GM12878 (cell line): ENCODE measurements around the gene SPATA24. TPM values are rescaled to one million over a fixed set of nuclear protein-coding genes. Genes with fewer than 3 reads are reported as not detected.

Source experiments
- ATAC-seq: fragments of 200-7000 bp; cut with Tn5 transposase; 3 replicates; pipeline ENCODE4 v1.9.1; 2020; ENCODE audit warnings: mild to moderate bottlenecking, moderate library complexity
- BruUV-seq: library from RNA; stranded (reverse); fragments of 400-500 nt; replicated peaks from 2 replicates; lab custom pipeline; 2021; lab: Mats Ljungman, UMichigan
- CTCF ChIA-PET: fragments of 300-600 bp; sonication (Branson Sonifier 250); formaldehyde crosslinking; extraction: SDS; loops from one replicate; lab custom pipeline; 2021; ENCODE audit warnings: inconsistent platforms; lab: Yijun Ruan, JAX
- POLR2A ChIA-PET: fragments of 350-600 bp; formaldehyde crosslinking; extraction: SDS; loops from one replicate; lab custom pipeline; 2021; ENCODE audit warnings: inconsistent platforms; lab: Charles Lee
- RAD21 ChIA-PET: fragments of 300-600 bp; sonication (Branson Sonifier 250); formaldehyde crosslinking; loops from one replicate; lab custom pipeline; 2023; ENCODE audit warnings: antibody characterized with exemption; ENCODE audit not compliant: unreplicated experiment; lab: Charles Lee
- SMC1A ChIA-PET: fragments of 300-600 bp; sonication (Branson Sonifier 250); formaldehyde crosslinking; loops from one replicate; lab custom pipeline; 2023; ENCODE audit not compliant: unreplicated experiment, uncharacterized antibody; lab: Charles Lee
- DNase-seq: peaks from one replicate; pipeline ENCODE4 v3.0.0-alpha.2; 2011; ENCODE audit warnings: low read depth, low spot score
- FAIRE-seq: peaks from 3 replicates; lab custom pipeline; 2011; peaks lifted over from hg19 to GRCh38; lab: Jason Lieb, UNC
- H2AFZ ChIP-seq: 2 replicates; pipeline ENCODE4 v1.6.0; 2011; ENCODE audit warnings: low read depth, low read length, control low read depth; ENCODE audit not compliant: control insufficient read depth
- H3K27ac ChIP-seq: 2 replicates; pipeline ENCODE4 v1.5.1; 2011; ENCODE audit warnings: control low read depth; ENCODE audit not compliant: control insufficient read depth, insufficient read depth
- H3K27me3 ChIP-seq, 2 experiments: replicated peaks in 1 of 2; 2 replicates each; pipeline versions ENCODE4 v1.6.0 to v1.6.1; 2011; ENCODE audit warnings: low read length in 1 of 2; ENCODE audit not compliant: control insufficient read depth in 2 of 2, insufficient read depth in 2 of 2
- H3K36me3 ChIP-seq, 2 experiments: 2 replicates each; pipeline ENCODE4 v1.5.1; 2011; ENCODE audit warnings: low read length in 1 of 2; ENCODE audit not compliant: control insufficient read depth in 2 of 2, insufficient read depth in 2 of 2
- H3K4me1 ChIP-seq: 2 replicates; pipeline ENCODE4 v1.6.1; 2011; ENCODE audit warnings: mild to moderate bottlenecking, low read length, moderate library complexity, mixed read lengths; ENCODE audit not compliant: control insufficient read depth, insufficient read depth
- H3K4me2 ChIP-seq: 2 replicates; pipeline ENCODE4 v1.6.0; 2011; ENCODE audit warnings: control low read depth; ENCODE audit not compliant: control insufficient read depth, insufficient read depth
- H3K4me3 ChIP-seq: fragments of 200-600 bp; sonication (generic); 2 replicates; pipeline ENCODE4 v1.5.1; 2016
- H3K79me2 ChIP-seq: 2 replicates; pipeline ENCODE4 v1.6.0; 2011; ENCODE audit warnings: low read length; ENCODE audit not compliant: control insufficient read depth, insufficient read depth
- H3K9ac ChIP-seq: 2 replicates; pipeline ENCODE4 v1.8.0; 2011; ENCODE audit warnings: low read length, control low read depth, mixed read lengths; ENCODE audit not compliant: control insufficient read depth, insufficient read depth
- H3K9me3 ChIP-seq: replicated peaks from 3 replicates; pipeline ENCODE4 v1.5.1; 2011; ENCODE audit warnings: mild to moderate bottlenecking, low read length; ENCODE audit not compliant: control insufficient read depth, insufficient read depth
- H4K20me1 ChIP-seq: 2 replicates; pipeline ENCODE4 v1.6.0; 2011; ENCODE audit not compliant: control insufficient read depth, insufficient read depth
- BHLHE40 ChIP-seq, 2 experiments: fragments of 450-650 bp in 1 of 2; IDR thresholded peaks; 2 replicates each; pipeline ENCODE4 v1.6.1; 2011 to 2017; ENCODE audit warnings: low read depth in 2 of 2, borderline replicate concordance in 1 of 2, improper control_type of control experiment in 1 of 2, low read length in 1 of 2, mild to moderate bottlenecking in 1 of 2
- ZNF274 ChIP-seq: IDR thresholded peaks from one replicate; pipeline ENCODE4 v1.8.0; 2011; ENCODE audit not compliant: insufficient read length, insufficient read depth
- WGBS: methylation state at CpG from one replicate; pipeline ENCODE4 v1.1.6; 2016; ENCODE audit warnings: low lambda C conversion rate; ENCODE audit not compliant: insufficient replicate concordance, insufficient coverage; ENCODE audit errors: missing lambda C conversion rate; 5-methylcytosine and 5-hydroxymethylcytosine counted together
- in situ Hi-C: fragments of 300-500 bp; cut with MboI; formaldehyde crosslinking; loops from 9 replicates; pipeline ENCODE4 v1.14.3; 2018; ENCODE audit warnings: mixed read lengths
- intact Hi-C: fragments of 100-400 bp; cut with micrococcal nuclease; formaldehyde crosslinking; loops from one replicate; pipeline ENCODE4 v1.14.2; 2022; ENCODE audit not compliant: unreplicated experiment
- polyA plus RNA-seq, 11 experiments: library from polyadenylated mRNA; depleted of rRNA in 4 of 11; unstranded in 6 of 11; stranded (reverse) in 5 of 11; fragments of >200 nt; fragmentation: Nextera tagmentation in 4 of 11; fragmentation: Illumina TruSeq in 1 of 11; extraction: Ambion mirVana in 4 of 11; extraction: Trizol in 1 of 11; gene quantifications; 1 replicate in 1 of 11; 2 replicates in 10 of 11; pipeline versions ENCODE4 v1.2.1 to v1.2.3, GENCODE V29; 2011 to 2016; ENCODE audit warnings: inconsistent platforms in 2 of 11, missing spikeins in 2 of 11, low read depth in 1 of 11
- total RNA-seq, 4 experiments: library from RNA; depleted of rRNA in 3 of 4; stranded (reverse); fragments of >200 nt in 3 of 4; fragmentation: Illumina TruSeq in 1 of 4; extraction: Trizol in 1 of 4; gene quantifications; 2 replicates each; pipeline versions ENCODE4 v1.2.1 to v1.2.3, GENCODE V29; 2013 to 2021
- TF ChIP-seq, protein P1 (sequence below): fragments of 450-650 bp; formaldehyde crosslinking; IDR thresholded peaks from 2 replicates; pipeline ENCODE4 v1.4.0; 2020; ENCODE audit warnings: mild to moderate bottlenecking, moderate library complexity
- TF ChIP-seq, protein P2 (sequence below): IDR thresholded peaks from 2 replicates; pipeline ENCODE4 v1.6.1; 2011; ENCODE audit warnings: borderline replicate concordance, low read depth, mild to moderate bottlenecking, moderate library complexity, low read length; ENCODE audit not compliant: insufficient read depth, poor library complexity, severe bottlenecking
- TF ChIP-seq, protein P3 (sequence below): IDR thresholded peaks from 2 replicates; pipeline ENCODE4 v1.6.1; 2011; ENCODE audit warnings: low read depth, mild to moderate bottlenecking, low read length, moderate library complexity, borderline replicate concordance; ENCODE audit errors: extremely low read depth
- TF ChIP-seq, protein P4 (sequence below): fragments of 450-650 bp; conservative IDR thresholded peaks from 2 replicates; pipeline ENCODE4 v1.6.1; 2017; ENCODE audit warnings: mild to moderate bottlenecking, moderate library complexity
- TF ChIP-seq, protein P5 (sequence below): fragments of 450-650 bp; IDR thresholded peaks from 2 replicates; pipeline ENCODE4 v1.6.1; 2018; ENCODE audit warnings: mild to moderate bottlenecking, low read depth, moderate library complexity; ENCODE audit not compliant: partially characterized antibody

The SPATA24 gene
- total and polyA plus RNA-seq, 10 of the 15 experiments (the other 5 are each of a cell fraction or from before 2014, with no cell fraction given), result 4.1 to 9.8 (median 7.3) TPM

DNA sequence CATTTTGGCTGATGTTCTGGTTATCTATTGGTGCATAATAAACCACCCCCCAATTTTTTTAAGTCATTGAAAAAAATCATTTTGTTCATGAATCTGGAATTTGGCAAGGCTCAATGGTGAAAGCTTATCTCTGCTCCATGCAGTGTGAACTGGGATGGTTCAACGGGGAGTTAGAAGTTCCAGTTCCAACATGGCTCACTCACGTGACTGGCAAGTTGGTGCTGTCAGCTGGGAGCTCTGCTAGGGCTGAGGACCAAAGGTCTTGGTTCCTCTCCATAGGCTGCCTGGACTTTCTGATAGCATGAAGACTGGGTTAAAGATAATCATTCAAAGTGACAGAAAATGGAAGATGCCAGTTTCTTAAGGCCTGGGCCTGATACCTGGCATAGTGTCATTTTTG, 3.1 kb upstream of the SPATA24 start:
- Histone ChIP-seq H3K4me2 (no peak overlapping the region), H3K27me3 (no peaks in the 10 kb centered on the region), H3K9ac (no peak overlapping the region), H3K79me2 (no peaks in the 10 kb centered on the region), H3K4me3 (no peak overlapping the region), H3K4me1 (peaks cover 24% of the 10 kb centered on the region), H3K36me3 (no peaks in the 10 kb centered on the region), H4K20me1 (no peaks in the 10 kb centered on the region), H2AFZ (no peak overlapping the region), H3K9me3 (no peaks in the 10 kb centered on the region), H3K27ac (no peak overlapping the region)
- intact Hi-C loops (no loop called here), in situ Hi-C loops (no loop called here)
- no peak for DNase-seq
- WGBS, result 53% methylated on average over 2 of the region's 2 CpGs
- CTCF ChIA-PET, result interaction anchor here (0.9 to 3.8 kb wide), 9 partner anchors 9 to 168 kb away, joined by 3 to 39 read pairs (median 6); partner anchors contain the start of gene PROB1
- no peak for FAIRE-seq
- TF ChIP-seq ZNF274 (no peak), BHLHE40 (IDR thresholded peaks at IDR 0.05; ENCODE audit: borderline replicate concordance in 1 of 2, low read depth in 2 of 2, low read length in 1 of 2) (peak in 1 of 2 experiments; percentile 17; a peak in 1 of 4 replicates)
- TF ChIP-seq, protein P1, sequence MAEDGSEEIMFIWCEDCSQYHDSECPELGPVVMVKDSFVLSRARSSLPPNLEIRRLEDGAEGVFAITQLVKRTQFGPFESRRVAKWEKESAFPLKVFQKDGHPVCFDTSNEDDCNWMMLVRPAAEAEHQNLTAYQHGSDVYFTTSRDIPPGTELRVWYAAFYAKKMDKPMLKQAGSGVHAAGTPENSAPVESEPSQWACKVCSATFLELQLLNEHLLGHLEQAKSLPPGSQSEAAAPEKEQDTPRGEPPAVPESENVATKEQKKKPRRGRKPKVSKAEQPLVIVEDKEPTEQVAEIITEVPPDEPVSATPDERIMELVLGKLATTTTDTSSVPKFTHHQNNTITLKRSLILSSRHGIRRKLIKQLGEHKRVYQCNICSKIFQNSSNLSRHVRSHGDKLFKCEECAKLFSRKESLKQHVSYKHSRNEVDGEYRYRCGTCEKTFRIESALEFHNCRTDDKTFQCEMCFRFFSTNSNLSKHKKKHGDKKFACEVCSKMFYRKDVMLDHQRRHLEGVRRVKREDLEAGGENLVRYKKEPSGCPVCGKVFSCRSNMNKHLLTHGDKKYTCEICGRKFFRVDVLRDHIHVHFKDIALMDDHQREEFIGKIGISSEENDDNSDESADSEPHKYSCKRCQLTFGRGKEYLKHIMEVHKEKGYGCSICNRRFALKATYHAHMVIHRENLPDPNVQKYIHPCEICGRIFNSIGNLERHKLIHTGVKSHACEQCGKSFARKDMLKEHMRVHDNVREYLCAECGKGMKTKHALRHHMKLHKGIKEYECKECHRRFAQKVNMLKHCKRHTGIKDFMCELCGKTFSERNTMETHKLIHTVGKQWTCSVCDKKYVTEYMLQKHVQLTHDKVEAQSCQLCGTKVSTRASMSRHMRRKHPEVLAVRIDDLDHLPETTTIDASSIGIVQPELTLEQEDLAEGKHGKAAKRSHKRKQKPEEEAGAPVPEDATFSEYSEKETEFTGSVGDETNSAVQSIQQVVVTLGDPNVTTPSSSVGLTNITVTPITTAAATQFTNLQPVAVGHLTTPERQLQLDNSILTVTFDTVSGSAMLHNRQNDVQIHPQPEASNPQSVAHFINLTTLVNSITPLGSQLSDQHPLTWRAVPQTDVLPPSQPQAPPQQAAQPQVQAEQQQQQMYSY (CRISPR knock-in tag), result no peak
- TF ChIP-seq, protein P2, sequence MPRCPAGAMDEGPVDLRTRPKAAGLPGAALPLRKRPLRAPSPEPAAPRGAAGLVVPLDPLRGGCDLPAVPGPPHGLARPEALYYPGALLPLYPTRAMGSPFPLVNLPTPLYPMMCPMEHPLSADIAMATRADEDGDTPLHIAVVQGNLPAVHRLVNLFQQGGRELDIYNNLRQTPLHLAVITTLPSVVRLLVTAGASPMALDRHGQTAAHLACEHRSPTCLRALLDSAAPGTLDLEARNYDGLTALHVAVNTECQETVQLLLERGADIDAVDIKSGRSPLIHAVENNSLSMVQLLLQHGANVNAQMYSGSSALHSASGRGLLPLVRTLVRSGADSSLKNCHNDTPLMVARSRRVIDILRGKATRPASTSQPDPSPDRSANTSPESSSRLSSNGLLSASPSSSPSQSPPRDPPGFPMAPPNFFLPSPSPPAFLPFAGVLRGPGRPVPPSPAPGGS, result no peak
- TF ChIP-seq, protein P3, sequence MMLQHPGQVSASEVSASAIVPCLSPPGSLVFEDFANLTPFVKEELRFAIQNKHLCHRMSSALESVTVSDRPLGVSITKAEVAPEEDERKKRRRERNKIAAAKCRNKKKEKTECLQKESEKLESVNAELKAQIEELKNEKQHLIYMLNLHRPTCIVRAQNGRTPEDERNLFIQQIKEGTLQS, result no peak
- TF ChIP-seq, protein P4, sequence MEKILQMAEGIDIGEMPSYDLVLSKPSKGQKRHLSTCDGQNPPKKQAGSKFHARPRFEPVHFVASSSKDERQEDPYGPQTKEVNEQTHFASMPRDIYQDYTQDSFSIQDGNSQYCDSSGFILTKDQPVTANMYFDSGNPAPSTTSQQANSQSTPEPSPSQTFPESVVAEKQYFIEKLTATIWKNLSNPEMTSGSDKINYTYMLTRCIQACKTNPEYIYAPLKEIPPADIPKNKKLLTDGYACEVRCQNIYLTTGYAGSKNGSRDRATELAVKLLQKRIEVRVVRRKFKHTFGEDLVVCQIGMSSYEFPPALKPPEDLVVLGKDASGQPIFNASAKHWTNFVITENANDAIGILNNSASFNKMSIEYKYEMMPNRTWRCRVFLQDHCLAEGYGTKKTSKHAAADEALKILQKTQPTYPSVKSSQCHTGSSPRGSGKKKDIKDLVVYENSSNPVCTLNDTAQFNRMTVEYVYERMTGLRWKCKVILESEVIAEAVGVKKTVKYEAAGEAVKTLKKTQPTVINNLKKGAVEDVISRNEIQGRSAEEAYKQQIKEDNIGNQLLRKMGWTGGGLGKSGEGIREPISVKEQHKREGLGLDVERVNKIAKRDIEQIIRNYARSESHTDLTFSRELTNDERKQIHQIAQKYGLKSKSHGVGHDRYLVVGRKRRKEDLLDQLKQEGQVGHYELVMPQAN, result no peak
- TF ChIP-seq, protein P5, sequence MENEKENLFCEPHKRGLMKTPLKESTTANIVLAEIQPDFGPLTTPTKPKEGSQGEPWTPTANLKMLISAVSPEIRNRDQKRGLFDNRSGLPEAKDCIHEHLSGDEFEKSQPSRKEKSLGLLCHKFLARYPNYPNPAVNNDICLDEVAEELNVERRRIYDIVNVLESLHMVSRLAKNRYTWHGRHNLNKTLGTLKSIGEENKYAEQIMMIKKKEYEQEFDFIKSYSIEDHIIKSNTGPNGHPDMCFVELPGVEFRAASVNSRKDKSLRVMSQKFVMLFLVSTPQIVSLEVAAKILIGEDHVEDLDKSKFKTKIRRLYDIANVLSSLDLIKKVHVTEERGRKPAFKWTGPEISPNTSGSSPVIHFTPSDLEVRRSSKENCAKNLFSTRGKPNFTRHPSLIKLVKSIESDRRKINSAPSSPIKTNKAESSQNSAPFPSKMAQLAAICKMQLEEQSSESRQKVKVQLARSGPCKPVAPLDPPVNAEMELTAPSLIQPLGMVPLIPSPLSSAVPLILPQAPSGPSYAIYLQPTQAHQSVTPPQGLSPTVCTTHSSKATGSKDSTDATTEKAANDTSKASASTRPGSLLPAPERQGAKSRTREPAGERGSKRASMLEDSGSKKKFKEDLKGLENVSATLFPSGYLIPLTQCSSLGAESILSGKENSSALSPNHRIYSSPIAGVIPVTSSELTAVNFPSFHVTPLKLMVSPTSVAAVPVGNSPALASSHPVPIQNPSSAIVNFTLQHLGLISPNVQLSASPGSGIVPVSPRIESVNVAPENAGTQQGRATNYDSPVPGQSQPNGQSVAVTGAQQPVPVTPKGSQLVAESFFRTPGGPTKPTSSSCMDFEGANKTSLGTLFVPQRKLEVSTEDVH, result no peak
- RAD21 ChIA-PET, result interaction anchor here (1.0 to 2.2 kb wide), 7 partner anchors 9 to 138 kb away, joined by 3 to 16 read pairs (median 4); no protein-coding TSS in a partner anchor
- ATAC-seq, result no peak
- SMC1A ChIA-PET, result interaction anchor here (0.6 to 3.3 kb wide), 13 partner anchors 8 to 1525 kb away, joined by 3 to 14 read pairs (median 4); partner anchors contain the start of gene MZB1
- POLR2A ChIA-PET, result interaction anchor here (0.5 to 2.7 kb wide), 7 partner anchors 11 to 634 kb away, joined by 3 to 10 read pairs (median 3); partner anchors contain the start of gene DNAJC18
- BruUV-seq, result no TSS peak
